Endothelial cell of umbilical vein (primary cell): ENCODE measurements around the gene TBC1D5.

ENCODE experiments used
- CTCF ChIP-seq, 2 donors: IDR thresholded peaks; 1 replicate in 1 of 2; 2 replicates in 1 of 2; pipeline ENCODE4 v1.5.1; 2011; ENCODE audit warnings: low read length in 2 of 2, mild to moderate bottlenecking in 2 of 2, moderate library complexity in 2 of 2, control low read depth in 1 of 2, inconsistent platforms in 1 of 2, low read depth in 1 of 2; ENCODE audit not compliant: insufficient read depth in 1 of 2; ENCODE audit errors: extremely low read depth in 1 of 2
- EZH2 ChIP-seq: IDR thresholded peaks from 2 replicates; pipeline ENCODE4 v1.6.1; 2012; ENCODE audit warnings: borderline replicate concordance, low read depth, mild to moderate bottlenecking, moderate library complexity, low read length, inconsistent platforms; ENCODE audit not compliant: severe bottlenecking
- FOS ChIP-seq: IDR thresholded peaks from 2 replicates; pipeline ENCODE4 v1.6.1; 2011; ENCODE audit warnings: mild to moderate bottlenecking, low read length, moderate library complexity, borderline replicate concordance; ENCODE audit not compliant: insufficient read depth
- JUN ChIP-seq: IDR thresholded peaks from 2 replicates; pipeline ENCODE4 v1.6.1; 2011; ENCODE audit warnings: borderline replicate concordance, low read depth; ENCODE audit not compliant: insufficient read length, insufficient read depth
- MAX ChIP-seq: IDR thresholded peaks from 2 replicates; pipeline ENCODE4 v1.6.1; 2011; ENCODE audit not compliant: insufficient read depth, insufficient read length
- POLR2A ChIP-seq: IDR thresholded peaks from 2 replicates; pipeline ENCODE4 v1.6.1; 2012; ENCODE audit warnings: low read depth, mild to moderate bottlenecking, control low read depth, low read length
- POLR2AphosphoS5 ChIP-seq: IDR thresholded peaks from 2 replicates; pipeline ENCODE4 v1.6.1; 2012; ENCODE audit warnings: low read depth, mild to moderate bottlenecking, control low read depth, low read length, moderate library complexity; ENCODE audit not compliant: insufficient read depth

GRCh38 chr3:17629400-17629799, 113.0 kb downstream of the TBC1D5 start:
- TF ChIP-seq POLR2A (no peak), EZH2 (no peak), CTCF (IDR thresholded peaks at IDR 0.05; ENCODE audit: extremely low read depth in 1 of 2, insufficient read depth in 1 of 2, low read depth in 1 of 2, low read length in 2 of 2) (no peak), POLR2AphosphoS5 (no peak), MAX (no peak), JUN (no peak), FOS (no peak)
